ENCODE measurements around the gene AQP11.
"Not testable (repeated sequence)": the region's sequence is repeated elsewhere in the genome, so short reads cannot be mapped to it uniquely, and the experiment has no call there.

AQP11 gene

GRCh38 chr11:77619576-77620198 is 29.9 kb downstream of the AQP11 start:
- Histone ChIP-seq H3K27ac (no peak overlapping the region), H3K4me3 (no peak overlapping the region)
- DNase-seq (ENCODE audit: low spot score): no peak
- peak; percentile 60 for TF ChIP-seq CTCF (IDR thresholded peaks at IDR 0.05)

GRCh38 chr11:77630157-77630710 is 40.5 kb downstream of the AQP11 start:
- H3K27ac ChIP-seq: no peak overlapping the region
- DNase-seq (ENCODE audit: low spot score): no peak
- no peak for TF ChIP-seq CTCF (IDR thresholded peaks at IDR 0.05)
- H3K4me3 ChIP-seq: no peak overlapping the region

- peak overlapping the region in 1 of 2 donors; percentile 38 for H3K27ac ChIP-seq
Observed at GRCh38 chr11:77633926-77634325, 44.2 kb downstream of the AQP11 start.

GRCh38 chr11:77636731-77637344 is 47.1 kb downstream of the AQP11 start:
- no peak for TF ChIP-seq CTCF (IDR thresholded peaks at IDR 0.05)
- H3K27ac ChIP-seq: no peak overlapping the region
- H3K4me3 ChIP-seq: peak overlapping the region; percentile 82
- DNase-seq (ENCODE audit: low spot score): no peak

More at GRCh38 chr11:77633926-77634325, 44.2 kb downstream of the AQP11 start:
- not testable (repeated sequence) for DNase-seq (ENCODE audit: low spot score); H3K4me3 ChIP-seq

GRCh38 chr11:77637345-77638165 is 47.8 kb downstream of the AQP11 start, which contains the start of gene CLNS1A:
CLNS1A (minus strand) TSS chr11:77637794; CDS start chr11:77637714, 80 bp downstream.
- TF ChIP-seq CTCF (IDR thresholded peaks at IDR 0.05): no peak
- DNase-seq (ENCODE audit: low spot score): peak; percentile 88
- Histone ChIP-seq H3K4me3 (peak within 1 kb of the TSS; percentile 82), H3K27ac (peak within 1 kb of the TSS; percentile 54 to 83)

- no peak for TF ChIP-seq CTCF (IDR thresholded peaks at IDR 0.05)
- no peak overlapping the region for H3K4me3 ChIP-seq
- DNase-seq (ENCODE audit: low spot score): no peak
- no peak overlapping the region for H3K27ac ChIP-seq
Observed at GRCh38 chr11:77642228-77642627, 52.5 kb downstream of the AQP11 start.

- Histone ChIP-seq H3K27ac (no peak overlapping the region), H3K4me3 (no peak overlapping the region)
- no peak for DNase-seq (ENCODE audit: low spot score)
- TF ChIP-seq CTCF (IDR thresholded peaks at IDR 0.05): no peak
Observed at GRCh38 chr11:77644887-77645286, 55.1 kb downstream of the AQP11 start.
